Measurements from ENCODE around the gene FABP2. TPM values are rescaled to one million over a fixed set of nuclear protein-coding genes. Genes with fewer than 3 reads are reported as not detected.
"Not testable (repeated sequence)": the region's sequence is repeated elsewhere in the genome, so short reads cannot be mapped to it uniquely, and the experiment has no call there.

FABP2 gene
- total and polyA plus RNA-seq, 2 donors: not detected

GRCh38 chr4:119337010-119337409 lies 15.1 kb upstream of the FABP2 start:
- Histone ChIP-seq H3K4me1 (ENCODE audit: insufficient read depth) (no peaks in the 10 kb centered on the region), H3K4me3 (ENCODE audit: low read depth, low read length) (no peak overlapping the region), H3K27ac (ENCODE audit: low read depth) (no peak overlapping the region), H3K36me3 (ENCODE audit: insufficient read depth) (no peaks in the 10 kb centered on the region)
- no peak for DNase-seq (ENCODE audit: extremely low spot score)
- WGBS: 58% methylated on average over 1 of the region's 1 CpG

- not testable (repeated sequence) for DNase-seq (ENCODE audit: extremely low spot score); H3K36me3 ChIP-seq (ENCODE audit: insufficient read depth); H3K4me1 ChIP-seq (ENCODE audit: insufficient read depth); H3K27ac ChIP-seq (ENCODE audit: low read depth); H3K4me3 ChIP-seq (ENCODE audit: low read depth, low read length)
- 76% methylated on average over 3 of the region's 4 CpGs for WGBS
Measured at GRCh38 chr4:119336332-119336979, 14.5 kb upstream of the FABP2 start.

- Histone ChIP-seq H3K4me3 (ENCODE audit: low read depth, low read length) (no peak overlapping the region), H3K36me3 (ENCODE audit: insufficient read depth) (no peaks in the 10 kb centered on the region), H3K27ac (ENCODE audit: low read depth) (no peak overlapping the region), H3K4me1 (ENCODE audit: insufficient read depth) (no peaks in the 10 kb centered on the region)
- no peak for DNase-seq (ENCODE audit: extremely low spot score)
- WGBS: 52% methylated on average over 2 of the region's 2 CpGs
Measured at GRCh38 chr4:119329835-119330620, 8.1 kb upstream of the FABP2 start.

GRCh38 chr4:119328695-119329094 lies 6.8 kb upstream of the FABP2 start:
- 76% methylated on average over 2 of the region's 2 CpGs for WGBS
- H3K27ac ChIP-seq (ENCODE audit: low read depth): no peak overlapping the region
- H3K36me3 ChIP-seq (ENCODE audit: insufficient read depth): no peaks in the 10 kb centered on the region
- no peak overlapping the region for H3K4me3 ChIP-seq (ENCODE audit: low read depth, low read length)
- DNase-seq (ENCODE audit: extremely low spot score): no peak
- no peaks in the 10 kb centered on the region for H3K4me1 ChIP-seq (ENCODE audit: insufficient read depth)

GRCh38 chr4:119317990-119318389 lies 3.9 kb downstream of the FABP2 start:
- H3K27ac ChIP-seq (ENCODE audit: low read depth): no peak overlapping the region
- WGBS: 62% methylated on average over 2 of the region's 2 CpGs
- no peaks in the 10 kb centered on the region for H3K36me3 ChIP-seq (ENCODE audit: insufficient read depth)

GRCh38 chr4:119315036-119315435 lies 6.9 kb downstream of the FABP2 start:
- Histone ChIP-seq H3K4me3 (ENCODE audit: low read depth, low read length) (no peak overlapping the region), H3K36me3 (ENCODE audit: insufficient read depth) (no peaks in the 10 kb centered on the region), H3K4me1 (ENCODE audit: insufficient read depth) (no peaks in the 10 kb centered on the region), H3K27ac (ENCODE audit: low read depth) (no peak overlapping the region)
- DNase-seq (ENCODE audit: extremely low spot score): no peak
- WGBS: 81% methylated on average over 2 of the region's 2 CpGs

More at GRCh38 chr4:119317990-119318389, 3.9 kb downstream of the FABP2 start:
- no peak for DNase-seq (ENCODE audit: extremely low spot score)
- H3K4me3 ChIP-seq (ENCODE audit: low read depth, low read length): no peak overlapping the region
- H3K4me1 ChIP-seq (ENCODE audit: insufficient read depth): no peaks in the 10 kb centered on the region

GRCh38 chr4:119314356-119314755 lies 7.6 kb downstream of the FABP2 start:
- no peaks in the 10 kb centered on the region for H3K36me3 ChIP-seq (ENCODE audit: insufficient read depth)
- WGBS: 15% methylated on average over 4 of the region's 4 CpGs
- no peak overlapping the region for H3K4me3 ChIP-seq (ENCODE audit: low read depth, low read length)
- no peak overlapping the region for H3K27ac ChIP-seq (ENCODE audit: low read depth)
- peak; percentile 26 for DNase-seq (ENCODE audit: extremely low spot score)
- no peaks in the 10 kb centered on the region for H3K4me1 ChIP-seq (ENCODE audit: insufficient read depth)

- Histone ChIP-seq H3K36me3 (ENCODE audit: insufficient read depth) (no peaks in the 10 kb centered on the region), H3K27ac (ENCODE audit: low read depth) (no peak overlapping the region), H3K4me1 (ENCODE audit: insufficient read depth) (no peaks in the 10 kb centered on the region), H3K4me3 (ENCODE audit: low read depth, low read length) (no peak overlapping the region)
- DNase-seq (ENCODE audit: extremely low spot score): no peak
Measured at GRCh38 chr4:119313237-119313636, 8.7 kb downstream of the FABP2 start.

GRCh38 chr4:119310826-119311225 lies 11.1 kb downstream of the FABP2 start:
- H3K4me3 ChIP-seq (ENCODE audit: low read depth, low read length): no peak overlapping the region
- no peaks in the 10 kb centered on the region for H3K4me1 ChIP-seq (ENCODE audit: insufficient read depth)
- no peak for DNase-seq (ENCODE audit: extremely low spot score)
- no peaks in the 10 kb centered on the region for H3K36me3 ChIP-seq (ENCODE audit: insufficient read depth)
- no peak overlapping the region for H3K27ac ChIP-seq (ENCODE audit: low read depth)
- 74% methylated on average over 1 of the region's 1 CpG for WGBS

- Histone ChIP-seq H3K27ac (ENCODE audit: low read depth) (no peak overlapping the region), H3K36me3 (ENCODE audit: insufficient read depth) (no peaks in the 10 kb centered on the region), H3K4me1 (ENCODE audit: insufficient read depth) (no peaks in the 10 kb centered on the region), H3K4me3 (ENCODE audit: low read depth, low read length) (no peak overlapping the region)
- no peak for DNase-seq (ENCODE audit: extremely low spot score)
Measured at GRCh38 chr4:119307606-119308005, 14.3 kb downstream of the FABP2 start.

- Histone ChIP-seq H3K36me3 (ENCODE audit: insufficient read depth) (no peaks in the 10 kb centered on the region), H3K4me1 (ENCODE audit: insufficient read depth) (no peaks in the 10 kb centered on the region), H3K27ac (ENCODE audit: low read depth) (no peak overlapping the region), H3K4me3 (ENCODE audit: low read depth, low read length) (no peak overlapping the region)
- no peak for DNase-seq (ENCODE audit: extremely low spot score)
Measured at GRCh38 chr4:119304431-119304830, 17.5 kb downstream of the FABP2 start.

- DNase-seq (ENCODE audit: extremely low spot score): no peak
- no peak overlapping the region for H3K4me3 ChIP-seq (ENCODE audit: low read depth, low read length)
- H3K4me1 ChIP-seq (ENCODE audit: insufficient read depth): no peaks in the 10 kb centered on the region
- WGBS: 97% methylated on average over 5 of the region's 5 CpGs
- H3K27ac ChIP-seq (ENCODE audit: low read depth): no peak overlapping the region
- H3K36me3 ChIP-seq (ENCODE audit: insufficient read depth): no peaks in the 10 kb centered on the region
Measured at GRCh38 chr4:119303587-119304305, 18.2 kb downstream of the FABP2 start.

GRCh38 chr4:119302073-119302832 lies 19.7 kb downstream of the FABP2 start:
- Histone ChIP-seq H3K36me3 (ENCODE audit: insufficient read depth) (no peaks in the 10 kb centered on the region), H3K4me1 (ENCODE audit: insufficient read depth) (peaks cover 1% of the 10 kb centered on the region), H3K4me3 (ENCODE audit: low read depth, low read length) (no peak overlapping the region), H3K27ac (ENCODE audit: low read depth) (no peak overlapping the region)
- DNase-seq (ENCODE audit: extremely low spot score): no peak
- WGBS: 65% methylated on average over 5 of the region's 5 CpGs
